Neural progenitor cell (in vitro differentiated cells): ENCODE results near the gene ZSWIM4.

Source experiments
- CTCF ChIP-seq: fragments of 200-600 bp; sonication (generic); IDR thresholded peaks from 2 replicates; pipeline ENCODE4 v1.5.1; 2017; ENCODE audit warnings: antibody characterized with exemption, mild to moderate bottlenecking
- EZH2 ChIP-seq: fragments of 200-600 bp; sonication (generic); IDR thresholded peaks from 2 replicates; pipeline ENCODE4 v1.6.1; 2017; ENCODE audit warnings: antibody characterized with exemption, mild to moderate bottlenecking, moderate library complexity

GRCh38 chr19:13761423-13761822 lies 33.8 kb upstream of the ZSWIM4 start:
- TF ChIP-seq CTCF (no peak), EZH2 (no peak)
